HG03139 (cell line): Measurements from ENCODE around the gene TDO2.
"Not testable (repeated sequence)": the region's sequence is repeated elsewhere in the genome, so short reads cannot be mapped to it uniquely, and the experiment has no call there.

Experiments used
- ATAC-seq: cut with Tn5 transposase; IDR thresholded peaks from one replicate; pipeline ENCODE4 v1.9.1; 2021; ENCODE audit not compliant: unreplicated experiment

Gene TDO2

GRCh38 chr4:155903453-155903852 is at the start of gene TDO2:
TSS of gene TDO2 (plus strand) at chr4:155903696. CDS start at chr4:155903759, 63 bp downstream.
- no peak for ATAC-seq

GRCh38 chr4:155854582-155855226 is 48.8 kb upstream of the TDO2 start:
- ATAC-seq: no peak

GRCh38 chr4:155855897-155856296 is 47.6 kb upstream of the TDO2 start:
- no peak for ATAC-seq

- ATAC-seq: no peak
Observed at GRCh38 chr4:155866177-155866576, 37.3 kb upstream of the TDO2 start, which contains the start of gene ASIC5. TSS of gene ASIC5 (minus strand) at chr4:155866277. CDS start at chr4:155866226, 51 bp downstream.

GRCh38 chr4:155875878-155876277 is 27.6 kb upstream of the TDO2 start:
- no peak for ATAC-seq

- no peak for ATAC-seq
Observed at GRCh38 chr4:155877971-155878370, 25.5 kb upstream of the TDO2 start.

GRCh38 chr4:155878611-155879010 is 24.9 kb upstream of the TDO2 start:
- ATAC-seq: no peak

- ATAC-seq: no peak
Observed at GRCh38 chr4:155879767-155880166, 23.7 kb upstream of the TDO2 start.

GRCh38 chr4:155881555-155881954 is 21.9 kb upstream of the TDO2 start:
- no peak for ATAC-seq

GRCh38 chr4:155883895-155884294 is 19.6 kb upstream of the TDO2 start:
- ATAC-seq: no peak

GRCh38 chr4:155885666-155886065 is 17.8 kb upstream of the TDO2 start:
- ATAC-seq: no peak

GRCh38 chr4:155887045-155887444 is 16.5 kb upstream of the TDO2 start:
- ATAC-seq: no peak

GRCh38 chr4:155887847-155888570 is 15.5 kb upstream of the TDO2 start:
- ATAC-seq: no peak

GRCh38 chr4:155889031-155889793 is 14.3 kb upstream of the TDO2 start:
- ATAC-seq: peak; percentile 98

GRCh38 chr4:155889946-155890345 is 13.6 kb upstream of the TDO2 start:
- ATAC-seq: no peak

- no peak for ATAC-seq
Observed at GRCh38 chr4:155891058-155891457, 12.4 kb upstream of the TDO2 start.

- ATAC-seq: not testable (repeated sequence)
Observed at GRCh38 chr4:155898371-155898770, 5.1 kb upstream of the TDO2 start.

GRCh38 chr4:155899891-155900290 is 3.6 kb upstream of the TDO2 start:
- ATAC-seq: no peak

- ATAC-seq: no peak
Observed at GRCh38 chr4:155900381-155900780, 3.1 kb upstream of the TDO2 start.

- no peak for ATAC-seq
Observed at GRCh38 chr4:155901013-155901412, 2.5 kb upstream of the TDO2 start.

- no peak for ATAC-seq
Observed at GRCh38 chr4:155904331-155904730, 835 bp downstream of the TDO2 start.
